ENCODE data around the gene SNCB. TPM values are rescaled to one million over a fixed set of nuclear protein-coding genes. Genes with fewer than 3 reads are reported as not detected.

SNCB gene
- total RNA-seq, 1 donor from 2014 or later, result not detected

DNA sequence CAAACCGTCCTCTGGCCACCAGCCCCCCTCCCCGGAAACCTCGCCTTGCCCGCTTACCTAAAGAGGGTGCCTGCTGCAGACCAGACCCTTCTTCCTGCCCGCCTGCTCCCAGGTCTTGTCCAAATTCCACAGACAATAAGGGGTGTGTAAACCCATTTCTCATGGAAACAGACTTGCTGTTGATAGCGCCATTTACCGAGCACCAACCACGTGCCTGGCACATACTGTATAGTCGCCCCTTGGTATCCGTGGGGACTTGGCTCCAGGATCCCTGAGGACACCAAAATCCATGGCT is 56.1 kb downstream of the SNCB start:
- DNase-seq, result no peak

- peak; percentile 62 for DNase-seq
Measured at GRCh38 chr5:176573564-176574296, 56.6 kb downstream of the SNCB start.

Small RNA genes lying within 50 kb of the gene (small RNA-seq; reads per million reads assigned to genes)
- not detected for gene MIR4281 (ENCODE audit: low replicate concordance)

Other genes starting within 250 kb of the SNCB start
- 4.6 TPM for gene NOP16, start 241.9 kb downstream of the SNCB start, total RNA-seq
- 90.5 TPM for gene HIGD2A, start 241.8 kb downstream of the SNCB start, total RNA-seq
- gene CLTB, start 214.0 kb downstream of the SNCB start, total RNA-seq, result 84.7 TPM
- 24.2 TPM for gene FAF2, start 182.1 kb downstream of the SNCB start, total RNA-seq
- 12.3 TPM for gene RNF44, start 93.1 kb downstream of the SNCB start, total RNA-seq
- not detected for gene CDHR2, start 81.2 kb downstream of the SNCB start, total RNA-seq
- gene GPRIN1, start 20.4 kb downstream of the SNCB start, total RNA-seq, result 0.72 TPM
- gene EIF4E1B, start 141 bp upstream of the SNCB start, total RNA-seq, result not detected
- 20.5 TPM for gene TSPAN17, start 16.9 kb upstream of the SNCB start, total RNA-seq
- 0.41 TPM for gene UNC5A, start 180.0 kb upstream of the SNCB start, total RNA-seq

Data from tongue (tissue), 3 donors.